HL-60 (cell line): ENCODE results near the gene IGFL2.

Experiments used
- DNase-seq, 2 experiments: peaks; one replicate each; pipeline ENCODE4 v3.0.0-alpha.2; 2010 to 2020; ENCODE audit warnings: low read depth in 1 of 2, low spot score in 1 of 2
- H3K27ac ChIP-seq: fragments of 250-450 bp; sonication (Bioruptor Pico); replicated peaks from 2 replicates; pipeline ENCODE4 v1.5.1; 2020; ENCODE audit warnings: mild to moderate bottlenecking, moderate library complexity
- H3K27me3 ChIP-seq: fragments of 250-450 bp; sonication (Bioruptor Pico); 2 replicates; pipeline ENCODE4 v1.5.1; 2021; ENCODE audit warnings: mild to moderate bottlenecking, moderate library complexity; ENCODE audit not compliant: insufficient read depth, poor library complexity, severe bottlenecking
- H3K4me3 ChIP-seq: replicated peaks from 2 replicates; pipeline ENCODE4 v1.5.1; 2011; ENCODE audit warnings: mild to moderate bottlenecking, control low read depth, low read length; ENCODE audit not compliant: insufficient read depth
- GABPA ChIP-seq: IDR thresholded peaks from 2 replicates; pipeline ENCODE4 v1.6.1; 2012; ENCODE audit warnings: low read depth
- POLR2AphosphoS5 ChIP-seq: IDR thresholded peaks from 2 replicates; pipeline ENCODE4 v1.6.1; 2012; ENCODE audit warnings: low read depth
- REST ChIP-seq: IDR thresholded peaks from 2 replicates; pipeline ENCODE4 v1.6.1; 2012; ENCODE audit warnings: low read depth; ENCODE audit not compliant: insufficient replicate concordance
- SPI1 ChIP-seq: IDR thresholded peaks from 2 replicates; pipeline ENCODE4 v1.6.1; 2012; ENCODE audit warnings: low read depth, mild to moderate bottlenecking, borderline replicate concordance
- TF ChIP-seq, protein P1 (sequence below): IDR thresholded peaks from one replicate; pipeline ENCODE4 v1.5.1; 2011; ENCODE audit warnings: low read length, control low read depth, inconsistent platforms; ENCODE audit not compliant: insufficient read depth

Gene IGFL2

GRCh38 chr19:46147166-46147740, 785 bp upstream of the IGFL2 start:
- no peak for TF ChIP-seq SPI1
- TF ChIP-seq REST, result no peak
- TF ChIP-seq GABPA, result no peak
- no peak for TF ChIP-seq POLR2AphosphoS5
- TF ChIP-seq, protein P1, sequence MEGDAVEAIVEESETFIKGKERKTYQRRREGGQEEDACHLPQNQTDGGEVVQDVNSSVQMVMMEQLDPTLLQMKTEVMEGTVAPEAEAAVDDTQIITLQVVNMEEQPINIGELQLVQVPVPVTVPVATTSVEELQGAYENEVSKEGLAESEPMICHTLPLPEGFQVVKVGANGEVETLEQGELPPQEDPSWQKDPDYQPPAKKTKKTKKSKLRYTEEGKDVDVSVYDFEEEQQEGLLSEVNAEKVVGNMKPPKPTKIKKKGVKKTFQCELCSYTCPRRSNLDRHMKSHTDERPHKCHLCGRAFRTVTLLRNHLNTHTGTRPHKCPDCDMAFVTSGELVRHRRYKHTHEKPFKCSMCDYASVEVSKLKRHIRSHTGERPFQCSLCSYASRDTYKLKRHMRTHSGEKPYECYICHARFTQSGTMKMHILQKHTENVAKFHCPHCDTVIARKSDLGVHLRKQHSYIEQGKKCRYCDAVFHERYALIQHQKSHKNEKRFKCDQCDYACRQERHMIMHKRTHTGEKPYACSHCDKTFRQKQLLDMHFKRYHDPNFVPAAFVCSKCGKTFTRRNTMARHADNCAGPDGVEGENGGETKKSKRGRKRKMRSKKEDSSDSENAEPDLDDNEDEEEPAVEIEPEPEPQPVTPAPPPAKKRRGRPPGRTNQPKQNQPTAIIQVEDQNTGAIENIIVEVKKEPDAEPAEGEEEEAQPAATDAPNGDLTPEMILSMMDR, result no peak

DNA sequence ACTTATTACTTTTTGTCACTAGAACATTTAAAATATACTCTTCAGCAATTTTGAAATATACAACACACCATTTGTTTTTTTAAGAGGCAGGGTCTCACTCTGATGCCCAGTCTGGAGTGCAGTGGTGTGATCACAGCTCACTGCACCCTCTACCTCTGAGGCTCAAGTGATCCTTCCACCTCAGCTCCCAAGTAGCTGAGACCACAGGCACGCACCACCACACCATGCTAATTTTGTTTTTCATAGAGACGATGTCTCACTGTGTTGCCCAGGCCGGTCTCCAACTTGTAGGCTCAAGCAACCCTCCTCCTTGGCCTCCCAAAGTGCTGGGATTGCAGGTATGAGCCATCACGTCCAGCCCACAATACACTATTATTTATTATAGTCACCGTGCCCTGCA, 2.6 kb downstream of the IGFL2 start:
- no peak for DNase-seq
- Histone ChIP-seq H3K27me3 (peaks cover 20% of the 10 kb centered on the region), H3K4me3 (no peak overlapping the region), H3K27ac (no peak overlapping the region)
- TF ChIP-seq REST (no peak), POLR2AphosphoS5 (no peak), GABPA (no peak), SPI1 (no peak)
- TF ChIP-seq, protein P1, result no peak

More at GRCh38 chr19:46147166-46147740, 785 bp upstream of the IGFL2 start:
- H3K27ac ChIP-seq, result no peak overlapping the region
- no peak for DNase-seq
- H3K4me3 ChIP-seq, result no peak overlapping the region
- H3K27me3 ChIP-seq, result peaks cover 10% of the 10 kb centered on the region

DNA sequence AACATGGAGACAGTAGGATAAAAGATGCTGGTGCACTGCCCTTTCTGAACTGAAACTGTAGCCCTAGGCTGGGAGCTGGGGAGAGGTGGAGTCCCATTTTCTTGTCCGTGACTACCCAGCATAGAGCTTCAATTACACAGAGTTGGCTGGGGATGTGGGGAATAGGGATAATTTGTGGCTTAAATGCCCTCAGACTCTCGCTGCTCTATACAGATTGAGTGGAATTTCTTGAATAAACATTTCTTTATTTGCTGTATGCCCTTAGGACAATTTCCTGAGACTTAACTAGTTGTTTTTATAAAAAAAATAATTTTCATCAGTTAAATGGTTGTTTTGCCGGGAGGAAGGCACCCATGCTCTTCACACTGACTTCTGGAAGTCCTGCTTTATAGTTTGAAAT, 7.2 kb downstream of the IGFL2 start:
- TF ChIP-seq POLR2AphosphoS5, result no peak
- TF ChIP-seq, protein P1, result no peak
- TF ChIP-seq REST, result no peak
- no peak overlapping the region for H3K4me3 ChIP-seq
- DNase-seq, result no peak
- peaks cover 11% of the 10 kb centered on the region for H3K27me3 ChIP-seq
- no peak overlapping the region for H3K27ac ChIP-seq
